HCT116 (cell line): ENCODE data around the gene BCKDK. TPM values are rescaled to one million over a fixed set of nuclear protein-coding genes. Genes with fewer than 3 reads are reported as not detected.

Experiments
- ATAC-seq: fragments of 200-7000 bp; cut with Tn5 transposase; 2 replicates; pipeline ENCODE4 v1.9.1; 2020; ENCODE audit warnings: mild to moderate bottlenecking, moderate library complexity
- BruUV-seq: library from RNA; stranded (reverse); fragments of 400-500 nt; replicated peaks from 2 replicates; lab custom pipeline; 2021; lab: Mats Ljungman, UMichigan
- CTCF ChIA-PET: fragments of 300-600 bp; sonication (Branson Sonifier 250); formaldehyde crosslinking; loops from one replicate; lab custom pipeline; 2021; ENCODE audit warnings: antibody characterized with exemption; lab: Charles Lee
- POLR2A ChIA-PET: fragments of 300-600, 350-600 bp; sonication (Branson Sonifier 250); formaldehyde crosslinking; loops from one replicate; lab custom pipeline; 2021; ENCODE audit warnings: antibody characterized with exemption; lab: Charles Lee
- RAD21 ChIA-PET, 2 experiments: fragments of 300-600 bp; sonication (Branson Sonifier 250); formaldehyde crosslinking; loops; one replicate each; lab custom pipeline; 2023; ENCODE audit warnings: low total read pairs in 2 of 2; ENCODE audit not compliant: uncharacterized antibody in 2 of 2, unreplicated experiment in 2 of 2, low non-redundant PET in 1 of 2; lab: Charles Lee
- DNase-seq: peaks from one replicate; pipeline ENCODE4 v3.0.0-alpha.2; 2010; ENCODE audit warnings: low read depth, low spot score
- H2AFZ ChIP-seq: fragments of 200-600 bp; shearing (Covaris generic), sonication (generic); 2 replicates; pipeline ENCODE4 v1.6.1; 2017; ENCODE audit warnings: low read depth, mixed run types, mixed read lengths, antibody characterized with exemption, low read length; ENCODE audit not compliant: poor library complexity, severe bottlenecking
- H3K27ac ChIP-seq: 2 replicates; pipeline ENCODE4 v1.5.1; 2012; ENCODE audit warnings: low read depth, low read length
- H3K27me3 ChIP-seq: fragments of 200-600 bp; sonication (generic); 2 replicates; pipeline ENCODE4 v1.6.1; 2016; ENCODE audit warnings: mixed run types, low read length, mixed read lengths; ENCODE audit not compliant: insufficient read depth
- H3K36me3 ChIP-seq, 2 experiments: fragments of 200-500 bp in 1 of 2; fragments of 200-600 bp in 1 of 2; sonication (Bioruptor generic) in 1 of 2; sonication (generic) in 1 of 2; 2 replicates each; pipeline versions ENCODE4 v1.5.1 to v1.6.1; 2014 to 2016; ENCODE audit warnings: low read length in 2 of 2, inconsistent platforms in 1 of 2, mixed read lengths in 1 of 2, mixed run types in 1 of 2; ENCODE audit not compliant: insufficient read depth in 2 of 2, control insufficient read depth in 1 of 2
- H3K4me1 ChIP-seq, 2 experiments: fragments of 200-600 bp in 1 of 2; sonication (generic) in 1 of 2; 2 replicates each; pipeline versions ENCODE4 v1.5.1 to v1.6.1; 2012 to 2017; ENCODE audit warnings: low read length in 2 of 2, inconsistent platforms in 1 of 2, mild to moderate bottlenecking in 1 of 2, mixed read lengths in 1 of 2, mixed run types in 1 of 2, moderate library complexity in 1 of 2; ENCODE audit not compliant: insufficient read depth in 2 of 2, control insufficient read depth in 1 of 2
- H3K4me2 ChIP-seq: fragments of 200-600 bp; sonication (generic); 2 replicates; pipeline ENCODE4 v1.6.1; 2017; ENCODE audit warnings: mixed run types, low read length, mixed read lengths
- H3K4me3 ChIP-seq, 2 experiments: fragments of 200-600 bp in 1 of 2; sonication (generic) in 1 of 2; replicated peaks in 1 of 2; 2 replicates each; pipeline ENCODE4 v1.5.1; 2011 to 2016; ENCODE audit warnings: low read length in 2 of 2, control low read depth in 1 of 2, low read depth in 1 of 2, mild to moderate bottlenecking in 1 of 2, mixed read lengths in 1 of 2, mixed run types in 1 of 2
- H3K79me2 ChIP-seq: fragments of 200-600 bp; sonication (generic); 2 replicates; pipeline ENCODE4 v1.6.1; 2017; ENCODE audit warnings: mild to moderate bottlenecking, mixed run types, low read length, moderate library complexity, mixed read lengths; ENCODE audit not compliant: insufficient read depth
- H3K9ac ChIP-seq: fragments of 200-600 bp; sonication (generic); 2 replicates; pipeline ENCODE4 v1.6.1; 2016; ENCODE audit warnings: low read length, mixed read lengths
- H3K9me2 ChIP-seq: fragments of 200-600 bp; sonication (generic), shearing (Covaris generic); 2 replicates; pipeline ENCODE4 v1.6.1; 2017; ENCODE audit warnings: mixed run types, mild to moderate bottlenecking, moderate library complexity; ENCODE audit not compliant: insufficient read depth
- H3K9me3 ChIP-seq, 2 experiments: fragments of 200-500 bp in 1 of 2; fragments of 200-600 bp in 1 of 2; sonication (Bioruptor generic) in 1 of 2; sonication (generic) in 1 of 2; 2 replicates each; pipeline ENCODE4 v1.6.1; 2014 to 2017; ENCODE audit warnings: low read length in 2 of 2, mixed read lengths in 2 of 2, inconsistent platforms in 1 of 2, low read depth in 1 of 2, mild to moderate bottlenecking in 1 of 2, mixed run types in 1 of 2, moderate library complexity in 1 of 2; ENCODE audit not compliant: control insufficient read depth in 1 of 2, insufficient read depth in 1 of 2
- H4K20me1 ChIP-seq: fragments of 200-600 bp; sonication (generic), shearing (Covaris generic); 2 replicates; pipeline ENCODE4 v1.6.1; 2017; ENCODE audit warnings: mixed run types, mild to moderate bottlenecking, moderate library complexity; ENCODE audit not compliant: insufficient read depth
- ATF3 ChIP-seq: IDR thresholded peaks from 2 replicates; pipeline ENCODE4 v1.6.1; 2012
- CBX3 ChIP-seq: IDR thresholded peaks from 2 replicates; pipeline ENCODE4 v1.6.1; 2012; ENCODE audit warnings: low read depth
- ELF1 ChIP-seq: IDR thresholded peaks from 2 replicates; pipeline ENCODE4 v1.6.1; 2012; ENCODE audit warnings: low read depth, borderline replicate concordance
- EZH2 ChIP-seq: fragments of 200-600 bp; sonication (generic); IDR thresholded peaks from 2 replicates; pipeline ENCODE4 v1.6.1; 2017; ENCODE audit warnings: antibody characterized with exemption, mixed run types
- EZH2phosphoT487 ChIP-seq: fragments of 200-600 bp; IDR thresholded peaks from 2 replicates; pipeline ENCODE4 v1.6.1; 2018; ENCODE audit warnings: antibody characterized with exemption, borderline replicate concordance
- JUND ChIP-seq: IDR thresholded peaks from 2 replicates; pipeline ENCODE4 v1.6.1; 2012
- POLR2AphosphoS5 ChIP-seq: IDR thresholded peaks from 2 replicates; pipeline ENCODE4 v1.6.1; 2011; ENCODE audit warnings: mild to moderate bottlenecking, low read depth, low read length, moderate library complexity
- SIN3A ChIP-seq: IDR thresholded peaks from 2 replicates; pipeline ENCODE4 v1.6.1; 2012; ENCODE audit warnings: low read depth
- SRF ChIP-seq: IDR thresholded peaks from 2 replicates; pipeline ENCODE4 v1.6.1; 2012; ENCODE audit warnings: low read depth
- YY1 ChIP-seq: IDR thresholded peaks from 2 replicates; pipeline ENCODE4 v1.6.1; 2011; ENCODE audit warnings: low read length, low read depth, moderate library complexity, mild to moderate bottlenecking; ENCODE audit not compliant: insufficient replicate concordance; ENCODE audit errors: extremely low read depth
- ZBTB33 ChIP-seq: IDR thresholded peaks from 2 replicates; pipeline ENCODE4 v1.6.1; 2011; ENCODE audit warnings: mild to moderate bottlenecking, low read length, moderate library complexity; ENCODE audit not compliant: insufficient replicate concordance; ENCODE audit errors: extremely low read depth
- ZFX ChIP-seq: fragments of 450-650 bp; IDR thresholded peaks from 2 replicates; pipeline ENCODE4 v1.6.1; 2017
- ZNF274 ChIP-seq: fragments of 200-500 bp; sonication (Bioruptor generic); IDR thresholded peaks from 2 replicates; pipeline ENCODE4 v1.6.1; 2014; ENCODE audit warnings: mild to moderate bottlenecking, low read depth, low read length, inconsistent platforms
- intact Hi-C: fragments of 100-400 bp; cut with micrococcal nuclease; formaldehyde crosslinking; loops from 2 replicates; pipeline ENCODE4 v1.10.0; 2022
- total RNA-seq: library from RNA; stranded (reverse); gene quantifications from one replicate; pipeline ENCODE4 v1.2.1, GENCODE V29; 2021; ENCODE audit not compliant: unreplicated experiment
- TF ChIP-seq, protein P1 (sequence below): IDR thresholded peaks from 2 replicates; pipeline ENCODE4 v1.6.1; 2012; ENCODE audit warnings: low read depth
- TF ChIP-seq, protein P2 (sequence below), 3 experiments: fragments of 200-600 bp in 1 of 3; sonication (generic) in 1 of 3; IDR thresholded peaks in 2 of 3; conservative IDR thresholded peaks in 1 of 3; 2 replicates each; pipeline ENCODE4 v1.5.1; 2012 to 2017; ENCODE audit warnings: low read depth in 2 of 3, low read length in 2 of 3, antibody characterized with exemption in 1 of 3, borderline replicate concordance in 1 of 3, control low read depth in 1 of 3, mild to moderate bottlenecking in 1 of 3, mixed read lengths in 1 of 3, mixed run types in 1 of 3, moderate library complexity in 1 of 3; ENCODE audit not compliant: insufficient read depth in 1 of 3

The BCKDK gene
- total RNA-seq, 1 experiment from 2014 or later: 60.7 TPM

DNA sequence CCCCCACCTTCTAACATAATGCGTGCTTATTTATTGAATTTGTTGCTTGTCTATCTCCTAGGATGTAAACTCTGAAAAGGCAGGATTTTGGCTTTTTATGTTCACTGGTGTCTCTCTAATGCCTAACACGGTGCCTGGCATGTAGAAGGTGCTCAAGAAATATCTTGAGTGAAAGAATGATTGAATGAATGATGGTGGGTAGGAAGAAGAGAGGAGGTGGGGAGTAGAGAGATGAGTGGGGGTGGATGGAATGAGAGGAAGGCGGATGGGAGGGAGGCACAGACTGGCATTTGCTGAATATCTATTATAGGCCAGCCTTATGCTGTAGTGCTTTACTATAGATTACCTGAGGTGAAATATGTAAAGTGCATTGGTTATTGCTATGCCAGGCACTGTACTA, 39.4 kb downstream of the BCKDK start:
- ChIA-PET POLR2A (no interaction called here), RAD21 (no interaction called here), CTCF (no interaction called here)
- intact Hi-C loops: no loop called here
- Histone ChIP-seq H4K20me1 (no peaks in the 10 kb centered on the region), H3K27ac (no peak overlapping the region), H3K27me3 (no peaks in the 10 kb centered on the region), H3K9ac (no peak overlapping the region), H2AFZ (peak overlapping the region; percentile 77), H3K4me2 (peak overlapping the region; percentile 66), H3K9me3 (no peaks in the 10 kb centered on the region), H3K4me1 (peaks cover 18 to 35% of the 10 kb centered on the region in 2 experiments; a peak in 3 of 4 replicates), H3K79me2 (no peaks in the 10 kb centered on the region), H3K9me2 (no peaks in the 10 kb centered on the region), H3K36me3 (no peaks in the 10 kb centered on the region)
- ATAC-seq (0 out of 2 replicates have a peak, but pooled peaks have one; percentile 3), DNase-seq (no peak)
- BruUV-seq: no TSS peak
- no peak for TF ChIP-seq ZBTB33
- TF ChIP-seq POLR2AphosphoS5: no peak
- TF ChIP-seq ELF1: no peak
- TF ChIP-seq CBX3: no peak
- TF ChIP-seq, protein P1, sequence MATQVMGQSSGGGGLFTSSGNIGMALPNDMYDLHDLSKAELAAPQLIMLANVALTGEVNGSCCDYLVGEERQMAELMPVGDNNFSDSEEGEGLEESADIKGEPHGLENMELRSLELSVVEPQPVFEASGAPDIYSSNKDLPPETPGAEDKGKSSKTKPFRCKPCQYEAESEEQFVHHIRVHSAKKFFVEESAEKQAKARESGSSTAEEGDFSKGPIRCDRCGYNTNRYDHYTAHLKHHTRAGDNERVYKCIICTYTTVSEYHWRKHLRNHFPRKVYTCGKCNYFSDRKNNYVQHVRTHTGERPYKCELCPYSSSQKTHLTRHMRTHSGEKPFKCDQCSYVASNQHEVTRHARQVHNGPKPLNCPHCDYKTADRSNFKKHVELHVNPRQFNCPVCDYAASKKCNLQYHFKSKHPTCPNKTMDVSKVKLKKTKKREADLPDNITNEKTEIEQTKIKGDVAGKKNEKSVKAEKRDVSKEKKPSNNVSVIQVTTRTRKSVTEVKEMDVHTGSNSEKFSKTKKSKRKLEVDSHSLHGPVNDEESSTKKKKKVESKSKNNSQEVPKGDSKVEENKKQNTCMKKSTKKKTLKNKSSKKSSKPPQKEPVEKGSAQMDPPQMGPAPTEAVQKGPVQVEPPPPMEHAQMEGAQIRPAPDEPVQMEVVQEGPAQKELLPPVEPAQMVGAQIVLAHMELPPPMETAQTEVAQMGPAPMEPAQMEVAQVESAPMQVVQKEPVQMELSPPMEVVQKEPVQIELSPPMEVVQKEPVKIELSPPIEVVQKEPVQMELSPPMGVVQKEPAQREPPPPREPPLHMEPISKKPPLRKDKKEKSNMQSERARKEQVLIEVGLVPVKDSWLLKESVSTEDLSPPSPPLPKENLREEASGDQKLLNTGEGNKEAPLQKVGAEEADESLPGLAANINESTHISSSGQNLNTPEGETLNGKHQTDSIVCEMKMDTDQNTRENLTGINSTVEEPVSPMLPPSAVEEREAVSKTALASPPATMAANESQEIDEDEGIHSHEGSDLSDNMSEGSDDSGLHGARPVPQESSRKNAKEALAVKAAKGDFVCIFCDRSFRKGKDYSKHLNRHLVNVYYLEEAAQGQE: no peak
- TF ChIP-seq ZNF274: no peak
- no peak for TF ChIP-seq YY1
- TF ChIP-seq EZH2phosphoT487: no peak
- no peak for TF ChIP-seq JUND
- TF ChIP-seq EZH2: no peak
- no peak for TF ChIP-seq ZFX
- TF ChIP-seq, protein P2, sequence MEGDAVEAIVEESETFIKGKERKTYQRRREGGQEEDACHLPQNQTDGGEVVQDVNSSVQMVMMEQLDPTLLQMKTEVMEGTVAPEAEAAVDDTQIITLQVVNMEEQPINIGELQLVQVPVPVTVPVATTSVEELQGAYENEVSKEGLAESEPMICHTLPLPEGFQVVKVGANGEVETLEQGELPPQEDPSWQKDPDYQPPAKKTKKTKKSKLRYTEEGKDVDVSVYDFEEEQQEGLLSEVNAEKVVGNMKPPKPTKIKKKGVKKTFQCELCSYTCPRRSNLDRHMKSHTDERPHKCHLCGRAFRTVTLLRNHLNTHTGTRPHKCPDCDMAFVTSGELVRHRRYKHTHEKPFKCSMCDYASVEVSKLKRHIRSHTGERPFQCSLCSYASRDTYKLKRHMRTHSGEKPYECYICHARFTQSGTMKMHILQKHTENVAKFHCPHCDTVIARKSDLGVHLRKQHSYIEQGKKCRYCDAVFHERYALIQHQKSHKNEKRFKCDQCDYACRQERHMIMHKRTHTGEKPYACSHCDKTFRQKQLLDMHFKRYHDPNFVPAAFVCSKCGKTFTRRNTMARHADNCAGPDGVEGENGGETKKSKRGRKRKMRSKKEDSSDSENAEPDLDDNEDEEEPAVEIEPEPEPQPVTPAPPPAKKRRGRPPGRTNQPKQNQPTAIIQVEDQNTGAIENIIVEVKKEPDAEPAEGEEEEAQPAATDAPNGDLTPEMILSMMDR (IDR thresholded peaks at IDR 0.05 in 2 of 3, conservative IDR thresholded peaks at IDR 0.05 in 1 of 3; ENCODE audit: borderline replicate concordance in 1 of 3, insufficient read depth in 1 of 3, low read depth in 2 of 3, low read length in 2 of 3): no peak
- no peak for TF ChIP-seq ATF3
- no peak for TF ChIP-seq SIN3A
- no peak for TF ChIP-seq SRF
- TF ChIP-seq, all 23 proteins: peak for 0
- H3K4me3 ChIP-seq: peak overlapping the region in 1 of 2 experiments; percentile 27; a peak in 2 of 4 replicates
